LNCaP clone FGC (cell line): ENCODE measurements around the gene ZNF791.

Experiments
- DNase-seq: peaks from one replicate; pipeline ENCODE4 v3.0.0-alpha.2; 2011; ENCODE audit warnings: low read depth
- H3K4me3 ChIP-seq: 2 replicates; pipeline ENCODE4 v1.5.1; 2011; ENCODE audit warnings: mild to moderate bottlenecking, low read depth, low read length, control low read depth
- CTCF ChIP-seq: IDR thresholded peaks from 2 replicates; pipeline ENCODE4 v1.5.1; 2012; ENCODE audit warnings: mild to moderate bottlenecking; ENCODE audit not compliant: control insufficient read depth, insufficient read depth; ENCODE audit errors: extremely low read depth

The ZNF791 gene

GRCh38 chr19:12581100-12581499 lies 29.6 kb upstream of the ZNF791 start:
- H3K4me3 ChIP-seq = no peak overlapping the region
- TF ChIP-seq CTCF = no peak
- no peak for DNase-seq

GRCh38 chr19:12596485-12596884 lies 14.2 kb upstream of the ZNF791 start:
- DNase-seq = no peak
- TF ChIP-seq CTCF = no peak
- H3K4me3 ChIP-seq = no peak overlapping the region

- H3K4me3 ChIP-seq = no peak overlapping the region
These were observed 13.7 kb upstream of the ZNF791 start for GRCh38 chr19:12596927-12597548.

GRCh38 chr19:12597594-12597993 lies 13.1 kb upstream of the ZNF791 start:
- H3K4me3 ChIP-seq = no peak overlapping the region
- no peak for TF ChIP-seq CTCF
- no peak for DNase-seq

More at GRCh38 chr19:12596927-12597548, 13.7 kb upstream of the ZNF791 start:
- DNase-seq = no peak
- no peak for TF ChIP-seq CTCF

GRCh38 chr19:12603714-12604113 lies 7.0 kb upstream of the ZNF791 start:
- no peak for DNase-seq
- TF ChIP-seq CTCF = no peak
- H3K4me3 ChIP-seq = no peak overlapping the region

GRCh38 chr19:12606796-12607195 lies 3.9 kb upstream of the ZNF791 start:
- DNase-seq = no peak
- no peak for TF ChIP-seq CTCF
- no peak overlapping the region for H3K4me3 ChIP-seq

GRCh38 chr19:12607631-12608030 lies 3.1 kb upstream of the ZNF791 start:
- no peak for DNase-seq
- no peak overlapping the region for H3K4me3 ChIP-seq
- TF ChIP-seq CTCF = no peak
